ENCODE data around the gene PIK3C2G.

PIK3C2G gene

GRCh38 chr12:18658829-18659228, 397.5 kb downstream of the PIK3C2G start:
- DNase-seq (ENCODE audit: low read depth), result no peak
- no peak overlapping the region for H3K4me3 ChIP-seq (ENCODE audit: low read depth, low read length)
- in situ Hi-C loops (cut with HindIII; ENCODE audit: low sequenced_read_pairs), result no loop called here
- TF ChIP-seq CTCF (IDR thresholded peaks at IDR 0.05; ENCODE audit: low read depth, low read length, missing control alignments), result no peak

DNA sequence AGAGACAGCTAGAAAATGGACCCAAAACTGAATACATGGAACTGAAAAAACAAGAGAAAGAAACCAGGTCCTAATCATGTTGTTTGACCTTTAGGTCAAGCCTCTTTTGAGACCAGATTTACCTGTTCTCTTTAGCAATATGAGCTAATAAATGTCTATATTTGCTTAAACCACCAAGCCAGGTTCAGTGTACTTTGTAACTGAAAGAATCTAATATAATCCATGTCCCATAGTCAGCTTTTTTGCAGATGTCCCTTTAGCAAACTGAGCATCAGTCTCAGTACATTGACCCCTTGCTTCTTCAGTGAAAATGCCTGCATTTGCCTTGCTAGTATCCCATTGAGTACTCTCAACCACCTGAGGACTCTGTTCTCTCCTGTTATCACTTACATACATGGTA, 414.8 kb downstream of the PIK3C2G start:
- H3K4me3 ChIP-seq (ENCODE audit: low read depth, low read length), result no peak overlapping the region
- in situ Hi-C loops (cut with HindIII; ENCODE audit: low sequenced_read_pairs), result no loop called here
- TF ChIP-seq CTCF (IDR thresholded peaks at IDR 0.05; ENCODE audit: low read depth, low read length, missing control alignments), result no peak
- no peak for DNase-seq (ENCODE audit: low read depth)

DNA sequence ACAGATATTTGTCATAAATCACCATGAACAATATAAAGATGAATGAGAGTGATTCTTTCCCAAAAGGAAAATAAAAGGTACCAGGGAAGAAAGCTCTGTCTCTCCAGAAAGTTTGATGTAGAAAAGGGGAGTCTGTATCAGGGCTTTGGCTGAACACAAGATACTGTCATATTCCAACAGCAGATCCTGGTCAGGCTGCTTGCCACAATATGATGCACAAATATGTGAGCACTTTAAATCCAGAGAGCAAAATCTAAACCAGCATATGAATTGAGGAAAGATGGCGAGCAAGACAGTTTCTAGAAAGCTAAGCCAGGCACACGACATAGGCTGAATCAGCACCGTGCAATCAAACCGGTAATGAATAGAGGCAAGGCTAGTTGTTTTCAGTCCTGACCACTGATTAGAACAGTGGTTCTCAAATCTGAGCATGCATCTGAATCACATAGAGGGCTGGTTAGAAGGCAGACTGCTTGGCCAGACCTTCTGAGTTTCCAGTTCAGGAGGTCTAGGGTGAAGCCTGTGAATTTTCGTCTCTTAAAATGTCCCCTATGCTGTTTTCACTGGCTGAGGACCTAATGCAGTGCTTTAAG, 415.8 kb downstream of the PIK3C2G start:
- H3K4me3 ChIP-seq (ENCODE audit: low read depth, low read length), result no peak overlapping the region
- TF ChIP-seq CTCF (IDR thresholded peaks at IDR 0.05; ENCODE audit: low read depth, low read length, missing control alignments), result no peak
- in situ Hi-C loops (cut with HindIII; ENCODE audit: low sequenced_read_pairs), result no loop called here
- no peak for DNase-seq (ENCODE audit: low read depth)

GRCh38 chr12:18681818-18682217, 420.5 kb downstream of the PIK3C2G start:
- DNase-seq (ENCODE audit: low read depth), result no peak
- no peak for TF ChIP-seq CTCF (IDR thresholded peaks at IDR 0.05; ENCODE audit: low read depth, low read length, missing control alignments)
- in situ Hi-C loops (cut with HindIII; ENCODE audit: low sequenced_read_pairs), result no loop called here
- H3K4me3 ChIP-seq (ENCODE audit: low read depth, low read length), result no peak overlapping the region

DNA sequence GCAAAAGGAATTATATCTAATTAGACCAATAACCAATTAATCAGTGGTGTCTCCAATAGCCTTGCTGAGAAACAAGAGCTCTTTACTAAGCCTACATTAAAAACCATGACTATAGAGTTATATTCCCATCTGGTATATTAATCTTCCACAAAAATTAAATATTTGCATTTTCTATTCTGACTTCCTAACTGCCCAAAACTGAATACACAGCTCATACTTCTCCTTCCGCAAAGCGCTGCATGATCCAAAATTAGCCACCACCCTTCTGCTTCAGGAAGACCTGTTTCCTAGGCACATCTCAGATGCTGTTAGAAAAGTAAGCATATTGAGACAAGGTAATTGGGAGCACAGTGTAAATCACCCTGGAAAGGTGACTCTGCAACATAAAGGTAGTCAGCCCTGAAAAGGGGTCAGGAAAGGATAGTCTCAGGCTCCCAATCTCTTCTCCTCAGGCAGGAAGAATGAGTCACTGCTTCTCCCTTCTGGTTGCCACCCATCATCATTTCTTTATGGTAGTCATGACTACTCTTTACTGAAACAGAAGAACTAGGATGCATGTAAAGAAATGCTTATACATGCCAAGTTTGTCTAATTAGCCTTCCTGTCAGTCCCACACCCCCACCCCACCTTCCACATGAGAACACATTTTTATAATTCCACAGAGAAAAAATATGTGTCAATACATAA, 422.2 kb downstream of the PIK3C2G start:
- no peak overlapping the region for H3K4me3 ChIP-seq (ENCODE audit: low read depth, low read length)
- in situ Hi-C loops (cut with HindIII; ENCODE audit: low sequenced_read_pairs), result no loop called here
- DNase-seq (ENCODE audit: low read depth), result no peak
- TF ChIP-seq CTCF (IDR thresholded peaks at IDR 0.05; ENCODE audit: low read depth, low read length, missing control alignments), result no peak

DNA sequence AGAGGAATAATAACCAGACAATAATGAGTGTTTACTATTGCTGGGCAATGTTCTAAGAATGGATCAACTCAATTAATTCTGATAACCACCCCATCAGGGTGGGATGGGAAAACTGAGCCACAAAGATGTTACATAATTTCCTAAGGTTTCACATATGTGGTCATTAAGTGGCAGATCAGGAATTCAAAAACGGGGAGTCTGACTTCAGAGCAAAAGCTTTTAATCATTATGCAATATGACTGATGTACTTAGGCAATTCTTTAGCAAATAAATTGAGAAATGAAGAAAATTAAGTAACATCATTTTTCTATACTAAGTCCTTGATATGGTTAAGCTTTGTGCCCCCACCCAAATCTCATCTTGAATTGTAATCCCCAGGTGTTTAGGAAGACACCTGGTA, 423.1 kb downstream of the PIK3C2G start:
- TF ChIP-seq CTCF (IDR thresholded peaks at IDR 0.05; ENCODE audit: low read depth, low read length, missing control alignments), result no peak
- in situ Hi-C loops (cut with HindIII; ENCODE audit: low sequenced_read_pairs), result no loop called here
- no peak overlapping the region for H3K4me3 ChIP-seq (ENCODE audit: low read depth, low read length)
- no peak for DNase-seq (ENCODE audit: low read depth)

Data from astrocyte of the cerebellum (primary cell).